Inferior parietal cortex (tissue), 1 donor: ENCODE data around the gene RBM5.
A peak's percentile ranks its signal among the peaks of the same experiment; 100 is the strongest.

Source experiments
- DNase-seq: peaks from one replicate; pipeline ENCODE4 v3.0.0-alpha.2; 2016; ENCODE audit errors: extremely low spot score

Gene RBM5

DNA sequence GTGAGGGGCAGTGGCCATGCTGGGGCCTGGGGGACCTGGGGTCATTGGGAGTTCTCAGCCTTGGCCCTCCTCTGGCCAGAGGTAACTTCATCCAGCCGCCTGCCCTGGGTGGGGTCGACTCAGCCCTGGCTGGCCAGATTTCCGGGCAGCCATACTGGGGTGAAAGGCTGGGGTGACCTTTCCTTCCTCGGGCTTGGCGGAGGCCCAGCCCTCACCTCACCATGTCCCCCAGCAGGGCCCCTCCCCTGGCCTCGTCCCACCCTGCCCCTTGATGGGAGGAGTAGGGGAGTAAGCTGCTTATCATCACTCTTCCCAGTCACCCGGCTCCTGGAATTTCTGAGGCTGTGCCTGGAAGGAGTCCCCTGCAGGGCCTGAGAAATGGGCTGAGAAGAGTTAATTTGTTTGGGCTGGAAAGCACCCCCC, 71.9 kb downstream of the RBM5 start:
- DNase-seq: no peak

- DNase-seq: no peak
Observed at GRCh38 chr3:50161320-50161719, 72.6 kb downstream of the RBM5 start.

- no peak for DNase-seq
Observed at GRCh38 chr3:50162034-50162883, 73.5 kb downstream of the RBM5 start.

DNA sequence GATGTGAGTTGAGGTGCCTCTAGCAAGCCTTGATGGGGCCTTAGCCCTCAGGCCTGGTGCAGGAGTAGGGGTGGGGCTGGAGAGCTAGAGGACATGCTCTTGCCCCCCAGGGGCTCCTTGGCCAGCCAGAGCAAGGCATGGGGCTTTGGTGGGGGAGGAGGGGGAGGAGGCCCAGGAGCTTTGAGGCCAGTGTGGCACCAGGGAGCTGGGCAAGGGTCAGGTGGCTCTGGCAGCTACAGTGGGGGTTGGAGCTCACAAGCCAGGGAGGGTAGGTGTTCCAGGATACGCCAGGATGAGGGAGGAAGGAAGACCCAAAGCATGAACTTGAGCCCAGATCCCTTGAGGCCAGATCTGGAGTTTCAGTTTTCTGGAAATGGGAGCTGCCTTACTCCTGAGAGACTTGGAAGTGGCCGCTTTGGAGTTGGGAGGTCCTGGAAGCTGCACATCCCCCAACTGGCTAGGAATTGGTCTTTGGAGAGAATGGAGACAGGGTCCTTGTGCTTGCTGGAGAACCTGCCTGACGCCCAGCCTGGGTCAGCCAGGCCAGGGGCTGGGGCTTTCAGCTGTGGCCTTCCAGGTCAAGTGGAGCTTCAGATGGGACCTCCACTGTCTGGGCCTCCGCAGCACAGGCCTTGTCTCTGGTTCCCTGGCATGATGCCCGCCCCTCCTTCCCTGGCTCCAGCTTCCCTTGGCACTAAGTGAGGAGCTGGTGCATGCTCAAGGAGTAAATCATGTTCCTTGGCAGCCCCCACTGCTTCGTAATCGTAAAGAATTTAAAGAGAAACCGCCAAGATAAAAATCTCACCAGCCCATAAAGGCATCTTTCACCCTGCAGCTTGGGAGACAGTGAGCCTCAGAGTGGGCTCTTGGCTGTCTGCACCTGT, 75.1 kb downstream of the RBM5 start:
- DNase-seq: peak; percentile 43

GRCh38 chr3:50164481-50164880, 75.8 kb downstream of the RBM5 start:
- DNase-seq: no peak

DNA sequence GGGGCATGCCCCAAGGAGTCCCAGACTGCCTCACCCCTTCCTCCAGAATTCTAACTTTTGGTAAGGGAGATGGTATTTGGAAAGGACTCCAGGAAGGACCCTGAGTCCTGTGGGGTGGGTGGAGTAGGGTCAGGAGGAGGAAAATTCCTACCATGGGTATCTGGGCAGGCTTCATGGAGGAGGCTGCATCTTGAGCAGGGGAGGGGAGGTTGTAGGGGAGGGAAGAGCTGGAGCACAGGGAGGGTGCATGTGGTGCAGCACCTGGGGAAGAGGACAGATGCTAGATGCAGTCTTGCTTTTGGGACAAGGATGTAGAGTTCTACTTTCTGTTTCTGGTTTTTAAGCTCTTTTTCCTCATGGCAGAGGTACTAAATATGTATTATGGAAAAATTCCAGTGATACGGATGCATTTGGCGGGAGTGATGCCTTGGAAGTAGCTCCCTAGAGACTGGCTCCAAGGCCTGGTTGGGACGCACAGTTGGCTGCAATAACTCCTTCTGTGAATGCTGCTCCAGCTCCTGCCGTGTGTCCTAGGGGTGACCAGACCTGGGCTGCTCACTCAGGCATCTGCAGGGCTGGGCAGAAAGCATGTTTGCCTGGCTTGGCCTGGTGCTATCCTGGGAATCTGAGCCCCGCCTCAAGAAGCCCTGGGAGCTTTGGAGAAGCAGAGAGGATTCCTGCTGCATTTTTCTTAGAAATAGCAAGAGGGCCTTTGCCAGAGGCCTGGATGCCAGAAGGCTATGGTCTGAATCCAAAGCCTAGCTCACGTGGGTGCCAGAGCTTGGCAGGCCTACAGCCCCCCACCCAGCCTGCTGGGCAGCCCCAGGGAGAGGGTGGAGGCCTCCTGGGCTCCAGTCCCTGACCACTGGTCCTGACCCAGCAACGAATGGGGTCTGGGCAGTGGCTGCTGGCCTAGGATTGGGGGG, 76.5 kb downstream of the RBM5 start:
- peak; percentile 20 for DNase-seq

- DNase-seq: no peak
Observed at GRCh38 chr3:50165910-50166538, 77.3 kb downstream of the RBM5 start.

- no peak for DNase-seq
Observed at GRCh38 chr3:50166620-50167019, 77.9 kb downstream of the RBM5 start.

DNA sequence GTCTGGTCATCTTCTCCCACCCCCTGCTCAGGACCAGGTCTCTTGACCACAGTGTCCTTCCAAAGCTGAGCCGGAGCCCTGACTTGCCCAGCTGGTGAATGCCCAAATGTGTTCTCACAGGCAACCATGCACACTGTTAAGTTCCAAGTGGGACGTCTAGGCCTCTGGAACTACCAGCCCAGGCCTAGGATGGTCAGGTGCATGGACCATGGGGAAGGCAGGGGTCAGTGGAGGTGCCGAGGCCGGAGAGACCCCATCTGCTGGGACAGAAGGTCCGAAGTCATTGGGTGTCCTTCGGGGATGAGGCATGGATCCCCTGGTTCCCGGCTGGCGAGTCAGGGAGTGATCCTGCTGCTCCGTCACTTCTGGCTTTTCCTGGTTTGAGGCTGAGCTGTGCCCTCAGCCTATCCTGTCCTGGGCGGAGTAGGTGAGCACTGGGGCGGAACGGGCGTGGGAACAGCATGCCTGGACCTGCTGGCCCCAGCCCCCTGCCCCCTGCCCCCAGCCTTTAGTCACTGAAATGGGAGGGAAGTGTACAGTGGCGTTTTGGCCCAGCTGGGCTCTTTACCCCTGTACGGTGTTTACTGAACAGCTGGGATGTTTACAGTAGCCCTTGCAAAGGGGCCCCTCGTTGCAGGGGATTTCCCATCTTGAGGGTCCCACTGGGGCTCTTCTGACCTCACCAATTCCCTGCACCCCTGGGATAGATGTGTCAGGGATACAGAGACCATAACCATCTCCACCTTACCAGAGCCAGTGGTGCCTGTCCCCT, 78.5 kb downstream of the RBM5 start:
- no peak for DNase-seq

DNA sequence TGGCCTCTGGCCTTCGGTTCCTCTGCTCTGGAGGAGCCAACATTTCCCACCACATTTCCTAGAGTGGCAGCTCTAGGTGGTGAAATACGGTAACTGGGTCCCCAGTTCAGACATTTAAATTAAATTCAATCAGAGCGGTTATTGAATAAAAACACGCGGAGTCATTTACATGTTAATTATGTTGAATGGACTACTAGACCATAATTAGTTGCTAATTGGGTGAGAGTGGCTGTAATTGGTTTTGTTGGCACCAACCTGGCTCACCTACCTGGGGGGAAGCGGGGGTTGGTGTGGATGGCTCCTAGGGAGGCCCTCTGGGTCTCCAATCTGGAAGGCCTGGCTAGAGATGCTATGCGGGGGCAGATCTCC, 79.1 kb downstream of the RBM5 start:
- DNase-seq: no peak

GRCh38 chr3:50168388-50168787, 79.7 kb downstream of the RBM5 start:
- no peak for DNase-seq
